PC-3 (cell line): ENCODE measurements around the gene LRRC42. TPM values are rescaled to one million over a fixed set of nuclear protein-coding genes. Genes with fewer than 3 reads are reported as not detected.

ENCODE experiments used
- ATAC-seq: fragments of 200-7000 bp; cut with Tn5 transposase; 2 replicates; pipeline ENCODE4 v1.9.1; 2020; ENCODE audit warnings: mild to moderate bottlenecking, moderate library complexity
- BruUV-seq: library from RNA; stranded (reverse); fragments of 400-500 nt; replicated peaks from 2 replicates; lab custom pipeline; 2021; lab: Mats Ljungman, UMichigan
- CTCF ChIA-PET: fragments of 300-600 bp; sonication (Branson Sonifier 250); formaldehyde crosslinking; loops from one replicate; lab custom pipeline; 2022; ENCODE audit warnings: antibody characterized with exemption; lab: Charles Lee
- POLR2A ChIA-PET: fragments of 300-600 bp; sonication (Branson Sonifier 250); formaldehyde crosslinking; loops from one replicate; lab custom pipeline; 2022; ENCODE audit warnings: antibody characterized with exemption; ENCODE audit not compliant: unreplicated experiment; lab: Charles Lee
- DNase-seq: peaks from one replicate; pipeline ENCODE4 v3.0.0-alpha.2; 2015
- H2AFZ ChIP-seq: fragments of 300-600 bp; sonication (generic); 2 replicates; pipeline ENCODE4 v1.6.0; 2016; ENCODE audit warnings: antibody characterized with exemption, low read length
- H3F3A ChIP-seq: fragments of 300-600 bp; sonication (generic); one replicate; pipeline ENCODE4 v1.6.0; 2017; ENCODE audit warnings: antibody characterized with exemption, low read length, control low read depth, mild to moderate bottlenecking; ENCODE audit not compliant: unreplicated experiment
- H3K27ac ChIP-seq: fragments of 300-600 bp; sonication (generic); 2 replicates; pipeline ENCODE4 v1.5.1; 2016; ENCODE audit warnings: mild to moderate bottlenecking, low read length
- H3K27me3 ChIP-seq: fragments of 300-600 bp; sonication (generic); 2 replicates; pipeline ENCODE4 v1.6.1; 2016; ENCODE audit warnings: low read length, mixed read lengths
- H3K36me3 ChIP-seq: fragments of 300-600 bp; sonication (generic); 2 replicates; pipeline ENCODE4 v1.6.1; 2016; ENCODE audit warnings: low read depth, mixed run types, low read length, mixed read lengths
- H3K4me1 ChIP-seq: fragments of 300-600 bp; sonication (generic); 2 replicates; pipeline ENCODE4 v1.5.1; 2016; ENCODE audit warnings: low read length; ENCODE audit not compliant: insufficient read depth
- H3K4me2 ChIP-seq: fragments of 300-600 bp; sonication (generic); 2 replicates; pipeline ENCODE4 v1.6.0; 2016; ENCODE audit warnings: low read length
- H3K4me3 ChIP-seq: fragments of 300-600 bp; sonication (generic); 2 replicates; pipeline ENCODE4 v1.5.1; 2016; ENCODE audit warnings: mild to moderate bottlenecking, low read length, mixed read lengths
- H3K79me2 ChIP-seq: fragments of 300-600 bp; sonication (generic); 2 replicates; pipeline ENCODE4 v1.6.1; 2017; ENCODE audit warnings: low read length, mixed read lengths
- H3K9ac ChIP-seq: fragments of 300-600 bp; sonication (generic); 2 replicates; pipeline ENCODE4 v1.6.0; 2016; ENCODE audit warnings: mild to moderate bottlenecking, low read length
- H3K9me2 ChIP-seq: fragments of 300-600 bp; sonication (generic); replicated peaks from 2 replicates; pipeline ENCODE4 v1.6.1; 2016; ENCODE audit warnings: mixed run types, low read length, mixed read lengths
- H3K9me3 ChIP-seq: fragments of 300-600 bp; sonication (generic); 2 replicates; pipeline ENCODE4 v1.6.1; 2016; ENCODE audit warnings: low read length, mixed read lengths
- H4K20me1 ChIP-seq: fragments of 300-600 bp; sonication (generic); 2 replicates; pipeline ENCODE4 v1.6.1; 2016; ENCODE audit warnings: low read length, mixed read lengths
- CTCF ChIP-seq: fragments of 300-600 bp; sonication (generic); conservative IDR thresholded peaks from 2 replicates; pipeline ENCODE4 v1.5.1; 2017; ENCODE audit warnings: antibody characterized with exemption, low read depth, mild to moderate bottlenecking, low read length
- EZH2 ChIP-seq: fragments of 300-600 bp; sonication (generic); IDR thresholded peaks from one replicate; pipeline ENCODE4 v1.6.1; 2017; ENCODE audit warnings: antibody characterized with exemption, mild to moderate bottlenecking, low read length; ENCODE audit not compliant: unreplicated experiment
- EZH2phosphoT487 ChIP-seq: fragments of 300-600 bp; sonication (generic); IDR thresholded peaks from 2 replicates; pipeline ENCODE4 v1.6.1; 2018; ENCODE audit warnings: mild to moderate bottlenecking, antibody characterized with exemption, low read length, borderline replicate concordance
- intact Hi-C: fragments of 100-400 bp; cut with micrococcal nuclease; formaldehyde crosslinking; loops from 2 replicates; pipeline ENCODE4 v1.9.0; 2023
- total RNA-seq: library from RNA; depleted of rRNA; stranded (reverse); fragments of >200 nt; gene quantifications from 2 replicates; pipeline ENCODE4 v1.2.3, GENCODE V29; 2014

Gene LRRC42
- total RNA-seq, 1 experiment from 2014 or later: 27.3 TPM

- Histone ChIP-seq H3F3A (peaks cover 5% of the 10 kb centered on the region), H3K27me3 (no peaks in the 10 kb centered on the region), H3K9me2 (no peaks in the 10 kb centered on the region), H2AFZ (no peak overlapping the region), H3K27ac (no peak overlapping the region), H3K9ac (no peak overlapping the region), H4K20me1 (peaks cover 5% of the 10 kb centered on the region; the same call in 1 of the 2 replicates), H3K9me3 (no peaks in the 10 kb centered on the region), H3K4me3 (no peak overlapping the region), H3K4me1 (peaks cover 21% of the 10 kb centered on the region), H3K36me3 (peaks cover 15% of the 10 kb centered on the region), H3K4me2 (no peak overlapping the region), H3K79me2 (no peaks in the 10 kb centered on the region)
- POLR2A ChIA-PET: no interaction called here
- peak; percentile 30 for DNase-seq
- CTCF ChIA-PET: no interaction called here
- no TSS peak for BruUV-seq
- TF ChIP-seq EZH2 (no peak), CTCF (no peak), EZH2phosphoT487 (no peak)
- intact Hi-C loops: no loop called here
- peak; percentile 19; the same call in 1 of the 2 replicates for ATAC-seq
These were observed 25.6 kb downstream of the LRRC42 start for GRCh38 chr1:53971718-53972117.

- CTCF ChIA-PET: no interaction called here
- intact Hi-C loops: no loop called here
These were observed 29.7 kb downstream of the LRRC42 start for GRCh38 chr1:53975861-53976260.

More at GRCh38 chr1:53975861-53976260, 29.7 kb downstream of the LRRC42 start:
- H3K27ac ChIP-seq: no peak overlapping the region
- POLR2A ChIA-PET: no interaction called here
- TF ChIP-seq CTCF: no peak
- TF ChIP-seq EZH2phosphoT487: no peak
- no peak for TF ChIP-seq EZH2
- no peaks in the 10 kb centered on the region for H4K20me1 ChIP-seq
- no peaks in the 10 kb centered on the region for H3K36me3 ChIP-seq
- no TSS peak for BruUV-seq
- H3K9me2 ChIP-seq: no peaks in the 10 kb centered on the region
- no peak overlapping the region for H3K4me2 ChIP-seq
- ATAC-seq (no peak), DNase-seq (no peak)
- H3K9ac ChIP-seq: no peak overlapping the region
- no peaks in the 10 kb centered on the region for H3K79me2 ChIP-seq
- no peak overlapping the region for H3K4me3 ChIP-seq
- no peaks in the 10 kb centered on the region for H3K27me3 ChIP-seq
- H2AFZ ChIP-seq: no peak overlapping the region
- H3K4me1 ChIP-seq: no peaks in the 10 kb centered on the region
- H3F3A ChIP-seq: no peaks in the 10 kb centered on the region
- no peaks in the 10 kb centered on the region for H3K9me3 ChIP-seq
